ENCODE data around the gene CYB5R3. TPM values are rescaled to one million over a fixed set of nuclear protein-coding genes. Genes with fewer than 3 reads are reported as not detected.
A peak's percentile ranks its signal among the peaks of the same experiment; 100 is the strongest.

CYB5R3 gene
- total and polyA plus RNA-seq, 4 experiments from 2014 or later, result 42.7 to 91.1 (median 44.8) TPM

DNA sequence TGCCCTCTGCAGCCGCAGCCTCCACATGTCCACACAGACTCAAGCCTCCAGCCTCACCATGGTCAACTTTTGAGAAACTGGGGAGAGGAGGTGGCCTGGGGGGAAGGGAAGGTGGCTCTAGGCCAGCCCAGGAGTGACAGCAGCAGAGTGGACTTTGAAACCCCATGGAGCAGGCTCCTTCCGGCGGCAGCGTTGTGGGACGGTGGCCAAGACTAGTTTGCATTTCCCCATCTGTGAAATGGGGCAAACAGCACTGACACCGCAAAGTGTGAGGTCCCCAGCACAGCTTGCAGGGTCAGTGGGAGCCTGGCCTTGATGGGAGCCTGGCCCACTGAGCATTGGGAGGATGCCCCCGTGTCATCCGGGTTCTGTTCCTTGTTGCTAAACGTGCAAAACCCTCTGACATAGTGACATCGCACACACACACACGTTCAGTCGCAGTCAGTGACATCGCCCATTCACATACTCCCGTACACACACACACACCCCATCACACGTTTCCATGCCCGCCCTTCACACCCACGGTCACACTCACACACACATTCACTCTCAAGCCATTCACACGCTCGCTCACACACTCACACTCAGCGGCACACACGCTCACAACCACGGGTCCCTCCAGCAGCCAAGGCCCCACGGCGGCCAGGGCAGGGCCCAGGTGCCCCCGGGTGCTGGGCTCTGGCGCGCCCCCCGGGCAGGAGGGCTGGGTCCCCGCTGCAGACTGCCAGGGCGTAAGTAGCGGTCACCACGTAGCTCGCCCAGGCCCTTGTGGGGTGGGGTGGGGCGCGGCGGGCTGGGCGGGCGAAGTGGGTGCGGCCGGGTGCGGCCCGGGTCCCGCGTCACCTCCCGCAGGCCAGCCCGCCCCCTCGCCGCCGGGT, 585 bp downstream of the CYB5R3 start:
- Mint-ChIP-seq H3K9me3 (peaks cover 0 to 2% (median 0%) of the 10 kb centered on the region in 8 donors), H3K4me1 (peaks cover 14 to 47% (median 31%) of the 10 kb centered on the region in 4 donors), H3K4me3 (peak overlapping the region; percentile 98 to 100 (median 99)), H3K36me3 (peaks cover 0 to 2% of the 10 kb centered on the region in 2 donors), H3K27me3 (no peaks in the 10 kb centered on the region), H3K27ac (peak overlapping the region; percentile 90 to 100 (median 100))
- ChIA-PET CTCF (ENCODE audit: partially characterized antibody) (interaction anchor here (1.3 to 5.3 kb wide), 3 partner anchors 12 to 27 kb away, joined by 4 to 18 read pairs (median 4); no protein-coding TSS in a partner anchor), POLR2A (ENCODE audit: partially characterized antibody) (interaction anchor here (1.0 to 4.9 kb wide), 4 partner anchors 12 to 366 kb away, joined by 4 to 59 read pairs (median 5); partner anchors contain the start of genes PACSIN2 and POLDIP3)
- peaks cover 50% of the 10 kb centered on the region for H3K4me1 ChIP-seq (ENCODE audit: insufficient read depth, low read length)
- no peaks in the 10 kb centered on the region for H3K36me3 ChIP-seq (ENCODE audit: insufficient read depth, low read length)
- intact Hi-C loops (cut with micrococcal nuclease), result loop anchor here (1.0 kb wide), 2 partner anchors 33 to 209 kb away; partner anchors contain the start of gene ARFGAP3
- peak overlapping the region; percentile 69 for H3K27ac ChIP-seq (ENCODE audit: low read depth, low read length)
- no peaks in the 10 kb centered on the region for H3K27me3 ChIP-seq (ENCODE audit: insufficient read depth, low read length)
- DNase-seq, result peak in 3 of 5 donors; percentile 41 to 58 (median 49)
- no peaks in the 10 kb centered on the region for H3K9me3 ChIP-seq (ENCODE audit: control insufficient read depth in 1 of 2, low read length in 2 of 2)
- H3K4me3 ChIP-seq (ENCODE audit: low read length in 2 of 2), result peak overlapping the region; percentile 65 to 86

DNA sequence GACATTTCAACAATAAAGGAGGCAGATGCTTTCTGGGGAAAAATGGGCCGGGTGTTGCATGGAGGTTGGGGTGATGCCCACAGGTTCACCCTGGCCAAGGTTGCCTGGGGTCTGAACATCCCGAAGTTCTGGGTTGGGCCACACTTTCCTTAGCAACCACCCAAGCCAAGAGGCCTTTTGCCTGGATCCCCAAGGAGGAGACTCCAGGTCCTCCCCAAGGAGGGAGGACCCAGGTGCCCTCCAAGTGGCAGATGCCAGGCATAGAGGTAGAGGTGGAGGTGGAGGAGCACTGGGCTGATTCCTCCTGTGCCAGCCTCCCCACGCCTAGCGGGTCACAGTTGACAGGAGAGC, 1.2 kb downstream of the CYB5R3 start:
- Mint-ChIP-seq H3K4me3 (peak overlapping the region; percentile 98 to 100 (median 99)), H3K27me3 (no peaks in the 10 kb centered on the region), H3K4me1 (peaks cover 14 to 47% (median 31%) of the 10 kb centered on the region in 4 donors), H3K27ac (peak overlapping the region in 6 of 7 donors; percentile 90 to 100 (median 100)), H3K36me3 (peaks cover 0 to 2% of the 10 kb centered on the region in 2 donors), H3K9me3 (peaks cover 0 to 2% (median 0%) of the 10 kb centered on the region in 8 donors)
- intact Hi-C loops (cut with micrococcal nuclease), result no loop called here
- Histone ChIP-seq H3K9me3 (ENCODE audit: control insufficient read depth in 1 of 2, low read length in 2 of 2) (no peaks in the 10 kb centered on the region), H3K4me3 (ENCODE audit: low read length in 2 of 2) (peak overlapping the region in 1 of 2 donors; percentile 65), H3K27ac (ENCODE audit: low read depth, low read length) (peak overlapping the region; percentile 69), H3K4me1 (ENCODE audit: insufficient read depth, low read length) (peaks cover 50% of the 10 kb centered on the region), H3K27me3 (ENCODE audit: insufficient read depth, low read length) (no peaks in the 10 kb centered on the region), H3K36me3 (ENCODE audit: insufficient read depth, low read length) (no peaks in the 10 kb centered on the region)
- ChIA-PET POLR2A (ENCODE audit: partially characterized antibody) (interaction anchor here (1.5 to 4.9 kb wide), 2 partner anchors 21 to 33 kb away, joined by 6 to 59 read pairs; partner anchors contain the start of gene POLDIP3), CTCF (ENCODE audit: partially characterized antibody) (interaction anchor here (1.3 to 5.3 kb wide), 2 partner anchors 16 to 26 kb away, joined by 4 to 18 read pairs; no protein-coding TSS in a partner anchor)
- no peak for DNase-seq

DNA sequence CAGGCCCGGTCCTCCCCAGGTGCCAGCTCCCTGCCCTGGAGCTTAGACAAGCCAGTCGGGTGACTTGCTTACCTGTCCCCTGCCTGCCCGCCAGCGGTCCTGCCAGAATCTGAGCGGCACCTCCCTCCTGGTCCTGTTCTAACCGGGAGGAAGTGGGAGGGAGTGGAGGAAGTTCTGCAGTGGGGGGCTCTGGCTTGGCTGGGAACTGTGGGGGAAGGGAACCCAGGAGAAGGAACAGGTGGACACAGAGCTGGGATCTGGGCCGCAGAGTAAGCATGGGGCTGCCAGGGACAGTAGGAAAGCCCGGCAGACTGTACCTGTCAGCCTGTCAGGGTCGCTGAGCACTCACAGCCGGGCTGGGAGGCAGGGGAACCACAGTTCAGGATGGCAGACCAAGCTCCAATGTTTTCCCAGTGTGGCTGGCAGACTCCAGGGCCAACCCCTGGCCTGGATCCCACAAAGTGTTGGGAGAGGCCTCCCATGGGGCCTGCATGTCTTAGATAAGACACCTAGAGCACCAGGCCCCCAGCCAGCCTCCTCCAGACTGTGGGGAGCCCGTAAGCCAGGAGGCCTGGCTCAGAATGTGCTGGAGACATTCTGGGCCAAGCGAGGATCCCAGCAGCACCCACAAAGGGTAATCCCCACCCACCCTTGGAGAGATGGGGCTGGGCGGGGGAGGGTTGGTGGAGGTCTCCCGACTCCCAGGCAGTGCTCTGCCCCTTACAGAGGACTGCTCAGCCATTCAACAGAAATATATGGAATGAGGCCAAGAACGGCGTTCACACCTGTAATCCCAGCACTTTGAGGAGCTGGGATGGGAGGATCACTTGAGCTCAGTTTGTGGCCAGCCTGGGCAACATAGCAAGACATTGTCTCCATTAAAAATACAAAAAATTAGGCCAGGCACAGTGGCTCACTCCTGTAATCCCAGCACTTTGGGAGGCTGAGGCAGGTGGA, 2.3 kb downstream of the CYB5R3 start:
- Histone ChIP-seq H3K36me3 (ENCODE audit: insufficient read depth, low read length) (no peaks in the 10 kb centered on the region), H3K27me3 (ENCODE audit: insufficient read depth, low read length) (no peaks in the 10 kb centered on the region), H3K4me1 (ENCODE audit: insufficient read depth, low read length) (peaks cover 50% of the 10 kb centered on the region), H3K4me3 (ENCODE audit: low read length in 2 of 2) (no peak overlapping the region), H3K27ac (ENCODE audit: low read depth, low read length) (no peak overlapping the region), H3K9me3 (ENCODE audit: control insufficient read depth in 1 of 2, low read length in 2 of 2) (no peaks in the 10 kb centered on the region)
- ChIA-PET POLR2A (ENCODE audit: partially characterized antibody) (interaction anchor here (0.7 to 4.9 kb wide), 4 partner anchors 31 to 37 kb away, joined by 3 to 59 read pairs (median 5); partner anchors contain the start of gene POLDIP3), CTCF (ENCODE audit: partially characterized antibody) (interaction anchor here (1.3 to 5.3 kb wide), 2 partner anchors 17 to 25 kb away, joined by 4 to 18 read pairs; no protein-coding TSS in a partner anchor)
- peaks cover 0 to 2% (median 0%) of the 10 kb centered on the region in 8 donors for H3K9me3 Mint-ChIP-seq
- peaks cover 14 to 47% (median 31%) of the 10 kb centered on the region in 4 donors for H3K4me1 Mint-ChIP-seq
- peak overlapping the region in 4 of 7 donors; percentile 13 to 90 (median 32) for H3K27ac Mint-ChIP-seq
- DNase-seq, result no peak
- peak overlapping the region in 6 of 8 donors; percentile 15 to 100 (median 51) for H3K4me3 Mint-ChIP-seq
- no peaks in the 10 kb centered on the region for H3K27me3 Mint-ChIP-seq
- H3K36me3 Mint-ChIP-seq, result peaks cover 0 to 2% of the 10 kb centered on the region in 2 donors
- intact Hi-C loops (cut with micrococcal nuclease), result no loop called here

DNA sequence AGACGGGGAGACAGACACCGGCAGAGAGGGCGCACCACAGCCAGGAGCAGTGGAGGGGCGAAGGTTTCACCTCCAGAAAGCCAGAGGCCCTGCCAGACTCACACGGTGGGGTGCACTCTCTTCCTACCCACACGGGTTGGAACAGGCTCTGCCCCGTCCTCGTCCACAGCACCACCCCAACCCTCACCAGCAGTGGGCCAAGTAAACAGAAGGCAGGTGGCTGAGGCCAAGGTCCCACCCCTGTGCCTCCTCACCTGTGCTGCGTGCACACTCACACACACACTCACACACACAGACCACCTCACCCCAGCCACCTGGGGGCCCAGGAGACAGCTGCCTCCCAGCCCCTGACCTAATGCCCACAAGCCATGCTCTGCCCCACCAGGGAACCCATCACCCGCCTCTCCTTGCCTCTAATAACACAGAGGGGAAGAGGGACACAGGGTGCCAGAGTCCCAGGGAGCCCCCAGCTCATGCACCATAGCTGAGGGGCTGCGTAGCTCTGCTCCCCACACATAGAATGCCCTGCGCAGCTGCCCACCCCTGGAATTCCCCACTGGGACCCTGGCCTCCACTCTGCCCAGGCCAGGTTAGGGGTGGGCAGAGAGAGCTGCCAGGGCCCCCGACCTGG, 3.1 kb downstream of the CYB5R3 start:
- Mint-ChIP-seq H3K27me3 (no peaks in the 10 kb centered on the region), H3K4me3 (peak overlapping the region in 2 of 8 donors; percentile 10 to 42), H3K9me3 (peaks cover 0 to 2% (median 0%) of the 10 kb centered on the region in 8 donors), H3K4me1 (peaks cover 14 to 47% (median 31%) of the 10 kb centered on the region in 4 donors), H3K36me3 (peaks cover 0 to 2% of the 10 kb centered on the region in 2 donors), H3K27ac (peak overlapping the region in 1 of 7 donors; percentile 79)
- peaks cover 50% of the 10 kb centered on the region for H3K4me1 ChIP-seq (ENCODE audit: insufficient read depth, low read length)
- no peak overlapping the region for H3K27ac ChIP-seq (ENCODE audit: low read depth, low read length)
- no peaks in the 10 kb centered on the region for H3K36me3 ChIP-seq (ENCODE audit: insufficient read depth, low read length)
- no peaks in the 10 kb centered on the region for H3K9me3 ChIP-seq (ENCODE audit: control insufficient read depth in 1 of 2, low read length in 2 of 2)
- intact Hi-C loops (cut with micrococcal nuclease), result no loop called here
- no peak overlapping the region for H3K4me3 ChIP-seq (ENCODE audit: low read length in 2 of 2)
- no peak for DNase-seq
- CTCF ChIA-PET (ENCODE audit: partially characterized antibody), result interaction anchor here (5.3 kb wide), 1 partner anchor 24 kb away, joined by 18 read pairs; no protein-coding TSS in a partner anchor
- POLR2A ChIA-PET (ENCODE audit: partially characterized antibody), result interaction anchor here (1.0 to 1.2 kb wide), 2 partner anchors 31 to 32 kb away, joined by 5 read pairs; partner anchors contain the start of gene POLDIP3
- no peaks in the 10 kb centered on the region for H3K27me3 ChIP-seq (ENCODE audit: insufficient read depth, low read length)

DNA sequence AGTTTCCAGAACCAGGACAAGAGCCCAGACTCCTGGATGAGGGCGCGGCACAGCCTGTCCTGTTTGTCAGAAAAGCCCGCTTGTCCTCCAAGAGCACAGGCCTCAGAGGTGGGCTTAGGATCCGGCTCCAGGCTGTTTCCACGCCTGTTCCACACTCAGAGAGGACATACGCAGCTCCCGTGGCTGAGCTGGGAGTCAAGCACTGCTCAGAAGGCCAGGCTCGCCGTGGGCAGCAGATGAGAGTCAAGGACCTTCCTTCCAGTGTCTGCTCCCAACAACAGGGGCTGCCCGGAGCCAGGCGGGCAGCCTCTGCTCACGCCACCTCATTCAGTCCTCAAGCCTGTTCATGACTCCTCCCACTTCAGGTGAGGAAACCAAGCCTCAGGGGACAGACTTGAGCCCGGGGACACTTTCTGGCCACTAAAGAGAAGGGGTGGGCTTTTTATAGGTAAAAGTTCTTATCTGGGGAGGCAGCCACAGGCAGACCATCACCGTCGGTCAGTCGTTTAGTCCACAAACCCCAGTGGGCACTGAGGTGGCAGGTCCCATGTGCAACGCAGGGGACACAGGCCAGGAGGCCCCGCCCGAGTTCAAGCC, 3.8 kb downstream of the CYB5R3 start:
- peaks cover 15 to 47% (median 31%) of the 10 kb centered on the region in 4 donors for H3K4me1 Mint-ChIP-seq

More for the DNA sequence above, 3.8 kb downstream of the CYB5R3 start:
- no peaks in the 10 kb centered on the region for H3K36me3 ChIP-seq (ENCODE audit: insufficient read depth, low read length)
- POLR2A ChIA-PET (ENCODE audit: partially characterized antibody), result no interaction called here
- DNase-seq, result no peak
- no peaks in the 10 kb centered on the region for H3K9me3 ChIP-seq (ENCODE audit: control insufficient read depth in 1 of 2, low read length in 2 of 2)
- intact Hi-C loops (cut with micrococcal nuclease), result no loop called here
- no peaks in the 10 kb centered on the region for H3K27me3 ChIP-seq (ENCODE audit: insufficient read depth, low read length)
- H3K27me3 Mint-ChIP-seq, result no peaks in the 10 kb centered on the region
- no peak overlapping the region for H3K27ac ChIP-seq (ENCODE audit: low read depth, low read length)
- H3K4me1 ChIP-seq (ENCODE audit: insufficient read depth, low read length), result peaks cover 50% of the 10 kb centered on the region
- no peak overlapping the region for H3K4me3 ChIP-seq (ENCODE audit: low read length in 2 of 2)
- peaks cover 0 to 2% (median 0%) of the 10 kb centered on the region in 8 donors for H3K9me3 Mint-ChIP-seq
- H3K4me3 Mint-ChIP-seq, result peak overlapping the region in 3 of 8 donors; percentile 15 to 42 (median 35)
- CTCF ChIA-PET (ENCODE audit: partially characterized antibody), result no interaction called here
- peaks cover 0 to 2% of the 10 kb centered on the region in 2 donors for H3K36me3 Mint-ChIP-seq
- peak overlapping the region in 1 of 7 donors; percentile 36 for H3K27ac Mint-ChIP-seq
